ENCODE measurements around the gene NBPF15.
"Not testable (repeated sequence)": the region's sequence is repeated elsewhere in the genome, so short reads cannot be mapped to it uniquely, and the experiment has no call there.

- TF ChIP-seq CTCF (IDR thresholded peaks at IDR 0.05): not testable (repeated sequence)
- peak; percentile 87 to 99 for TF ChIP-seq POLR2A (IDR thresholded peaks at IDR 0.05)
These were observed 48.7 kb downstream of the NBPF15 start for GRCh38 chr1:144412491-144413403.

All from adrenal gland (tissue), 5 donors.